ENCODE measurements around the gene BEND5.
A peak's percentile ranks its signal among the peaks of the same experiment; 100 is the strongest.

BEND5 gene, protein sequence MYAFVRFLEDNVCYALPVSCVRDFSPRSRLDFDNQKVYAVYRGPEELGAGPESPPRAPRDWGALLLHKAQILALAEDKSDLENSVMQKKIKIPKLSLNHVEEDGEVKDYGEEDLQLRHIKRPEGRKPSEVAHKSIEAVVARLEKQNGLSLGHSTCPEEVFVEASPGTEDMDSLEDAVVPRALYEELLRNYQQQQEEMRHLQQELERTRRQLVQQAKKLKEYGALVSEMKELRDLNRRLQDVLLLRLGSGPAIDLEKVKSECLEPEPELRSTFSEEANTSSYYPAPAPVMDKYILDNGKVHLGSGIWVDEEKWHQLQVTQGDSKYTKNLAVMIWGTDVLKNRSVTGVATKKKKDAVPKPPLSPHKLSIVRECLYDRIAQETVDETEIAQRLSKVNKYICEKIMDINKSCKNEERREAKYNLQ

DNA sequence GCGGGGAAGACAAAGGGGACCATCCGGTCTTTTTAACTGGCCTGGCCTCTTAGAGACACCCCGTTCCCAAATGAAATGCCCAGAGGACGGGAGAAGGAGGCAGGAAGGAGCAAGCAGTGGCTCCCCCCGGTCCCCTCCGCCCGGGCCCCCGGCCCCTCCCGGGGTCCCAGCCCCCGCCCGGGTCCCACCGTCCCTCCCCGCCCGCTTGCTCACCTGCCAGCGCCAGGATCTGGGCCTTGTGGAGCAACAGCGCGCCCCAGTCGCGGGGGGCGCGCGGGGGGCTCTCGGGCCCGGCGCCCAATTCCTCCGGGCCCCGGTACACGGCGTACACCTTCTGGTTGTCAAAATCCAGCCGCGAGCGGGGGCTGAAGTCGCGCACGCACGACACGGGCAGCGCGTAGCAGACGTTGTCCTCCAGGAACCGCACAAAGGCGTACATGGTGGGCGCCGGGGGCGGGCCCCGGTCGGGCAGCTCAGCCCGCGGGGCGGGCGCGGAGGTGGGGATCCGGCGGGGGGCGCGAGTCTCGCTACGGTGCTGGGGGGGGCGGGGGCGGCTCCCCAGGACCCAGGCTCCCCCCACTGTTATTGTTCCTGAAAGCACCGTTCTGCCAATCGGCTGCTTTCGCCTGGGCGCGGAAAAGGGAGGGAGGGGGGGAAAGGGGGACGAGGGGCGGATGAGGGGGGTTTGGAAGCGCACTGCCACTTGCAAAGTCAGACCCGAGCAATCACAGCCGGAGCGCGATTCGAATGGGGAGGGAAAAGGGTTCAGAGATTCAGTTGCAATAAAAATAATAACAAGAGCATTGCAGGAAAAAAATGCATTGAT, at the start of gene BEND5:
Gene BEND5, minus strand, starts transcription at position 499 of the 826 bp plus-strand sequence. Its CDS starts 60 bp downstream, at position 439.
- DNase-seq, result peak; percentile 22 to 28

DNA sequence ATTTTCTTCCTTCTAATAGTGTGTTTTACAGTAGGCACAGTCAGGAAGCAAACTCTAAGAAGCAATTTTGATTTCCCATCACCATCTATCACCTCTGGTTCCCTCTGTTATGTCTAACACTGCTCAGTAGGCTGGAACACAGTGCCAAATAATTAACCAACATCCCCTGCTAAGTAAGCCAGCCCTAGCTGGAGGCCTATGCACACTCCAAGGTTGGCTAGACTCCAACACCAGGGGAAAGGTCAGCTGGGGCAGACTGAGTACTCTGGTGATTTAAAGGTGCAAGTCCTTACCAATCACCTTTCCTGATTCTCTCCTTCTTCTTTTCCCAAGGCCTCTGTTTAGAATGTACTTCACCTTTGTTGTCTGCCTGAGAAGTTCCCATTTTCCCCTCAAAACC, 46.5 kb upstream of the BEND5 start:
- no peak for DNase-seq

GRCh38 chr1:48820491-48820890, 43.8 kb upstream of the BEND5 start:
- DNase-seq, result no peak

- peak; percentile 45 to 58 for DNase-seq
Observed at GRCh38 chr1:48817505-48818114, 40.9 kb upstream of the BEND5 start.

DNA sequence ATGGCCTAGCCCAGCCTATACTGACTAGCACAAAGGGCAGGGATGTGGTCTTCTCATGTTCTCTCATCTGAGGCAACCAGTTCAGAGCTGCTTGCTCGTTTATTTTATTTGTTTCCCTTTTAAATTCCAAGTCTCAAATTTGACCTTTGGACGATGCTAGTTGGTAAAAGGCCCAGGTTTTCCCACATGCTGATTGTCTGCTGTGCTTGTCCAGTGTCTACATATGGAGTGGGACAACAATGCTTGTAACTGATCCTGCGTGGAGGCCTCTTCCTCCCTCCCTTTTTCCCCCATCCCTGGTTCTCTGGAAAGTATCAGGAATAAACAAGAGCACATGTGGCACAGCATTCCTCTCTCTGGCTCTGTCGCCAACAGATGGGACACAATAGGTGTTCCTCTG, 34.0 kb upstream of the BEND5 start:
- no peak for DNase-seq

- DNase-seq, result no peak
Observed at GRCh38 chr1:48808496-48808895, 31.8 kb upstream of the BEND5 start.

DNA sequence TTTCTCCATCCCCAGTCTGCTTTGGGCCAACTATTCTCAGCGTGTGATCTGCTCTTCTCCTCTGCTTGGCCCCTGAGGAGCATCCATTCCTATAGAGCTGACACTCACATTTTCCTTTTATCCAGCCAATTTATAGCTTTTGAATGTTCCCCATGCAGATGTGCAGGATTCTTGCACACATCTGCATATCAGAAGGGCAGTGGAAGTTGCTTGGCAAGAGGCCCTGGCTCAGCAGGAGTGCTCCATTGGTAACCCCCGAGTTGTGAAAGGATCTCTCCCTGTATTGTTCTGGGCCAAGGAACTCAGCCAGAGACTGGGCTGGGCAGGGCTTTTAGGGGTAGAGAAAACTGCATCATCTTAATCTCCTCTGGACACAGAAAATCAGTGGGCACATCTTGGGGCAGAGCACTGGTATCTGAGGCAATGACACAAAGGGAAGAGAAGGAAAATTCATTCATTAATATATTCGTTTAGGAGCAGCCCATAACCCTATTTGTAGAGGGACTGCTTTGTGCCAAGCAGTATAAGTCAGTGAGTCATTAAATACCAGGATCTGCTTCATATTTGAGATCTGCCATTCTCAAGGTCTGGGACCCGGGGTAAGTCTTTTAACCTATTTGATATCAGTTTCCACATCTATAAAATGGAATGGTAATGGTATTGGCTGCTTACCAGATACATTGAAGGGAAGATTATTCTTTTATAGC, 31.0 kb upstream of the BEND5 start:
- no peak for DNase-seq

DNA sequence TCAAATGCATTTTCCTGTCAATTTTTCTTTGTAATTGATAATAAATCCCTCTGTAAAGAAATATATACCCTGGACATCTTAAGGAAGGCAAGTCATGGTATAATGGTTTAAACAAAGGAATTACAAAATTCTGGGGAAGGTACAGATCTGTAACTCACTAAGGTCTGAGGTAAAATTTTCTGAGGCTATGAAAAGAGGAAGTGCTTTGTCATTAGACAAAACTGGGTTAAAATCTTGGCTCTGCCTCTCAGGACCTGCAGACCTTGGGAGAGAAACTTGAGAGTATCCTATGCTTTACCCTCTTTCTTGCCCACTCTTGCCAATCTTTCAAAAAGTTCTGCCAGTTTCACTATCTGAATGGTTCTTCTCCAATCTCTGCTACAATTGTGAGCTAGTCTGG, 26.8 kb upstream of the BEND5 start:
- peak; percentile 46 to 52 for DNase-seq

DNA sequence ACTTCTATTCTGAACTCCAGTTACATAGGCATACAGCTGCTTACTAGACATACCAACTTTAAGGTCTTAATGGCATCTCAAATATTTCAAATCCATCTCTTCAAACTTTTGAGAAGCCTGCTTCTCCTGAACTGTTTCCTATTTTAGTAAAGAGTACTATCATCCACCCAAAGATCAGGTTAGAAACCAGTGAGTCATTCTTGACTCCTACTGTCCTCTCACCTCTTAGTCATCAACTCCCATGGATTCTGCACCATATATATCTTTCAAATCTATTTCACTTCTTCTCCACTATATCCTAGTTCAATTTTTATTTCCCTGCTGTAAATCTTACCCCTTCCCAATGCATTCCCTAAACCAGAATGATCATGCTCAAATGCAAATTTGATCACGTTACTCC, 18.1 kb upstream of the BEND5 start:
- no peak for DNase-seq

DNA sequence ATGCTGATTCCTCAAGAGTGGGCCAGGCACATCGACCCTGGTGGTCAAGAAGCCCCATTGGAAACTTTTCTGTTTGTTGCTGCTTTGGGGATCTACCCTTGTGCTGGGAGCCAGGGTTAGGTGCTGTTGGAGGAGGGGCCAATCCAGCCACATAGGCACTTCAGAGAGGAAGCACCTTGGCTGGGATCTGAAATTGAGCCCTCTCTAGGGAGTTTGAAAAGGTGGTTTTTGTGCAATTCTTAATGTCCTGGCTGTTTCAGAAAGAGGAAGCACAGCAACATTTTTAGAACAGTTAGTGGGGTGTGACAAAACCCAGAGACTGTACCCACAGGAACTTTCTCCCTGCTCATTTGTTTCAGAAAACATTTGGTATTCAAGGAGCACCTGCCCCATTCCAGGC, 17.2 kb upstream of the BEND5 start:
- DNase-seq, result peak; percentile 86

DNA sequence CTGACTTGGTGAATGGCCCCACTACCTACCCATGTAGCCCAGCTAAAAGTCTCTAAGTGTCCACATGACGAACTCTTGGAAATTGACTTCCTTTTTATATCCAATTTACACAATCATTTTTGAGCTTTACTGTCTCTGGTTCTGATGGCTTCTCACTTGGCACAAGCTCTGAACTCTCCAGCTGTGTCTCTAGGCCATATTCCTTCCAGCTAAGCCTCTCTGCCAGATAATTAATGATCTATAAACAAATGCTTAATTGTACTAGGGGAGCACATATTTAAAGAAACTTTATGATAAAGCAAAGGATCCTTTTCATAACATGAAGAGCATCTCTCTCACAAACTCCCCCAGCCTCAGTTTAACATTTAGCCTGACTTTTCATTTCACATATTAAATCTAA, 16.3 kb upstream of the BEND5 start:
- peak; percentile 13 to 14 for DNase-seq

DNA sequence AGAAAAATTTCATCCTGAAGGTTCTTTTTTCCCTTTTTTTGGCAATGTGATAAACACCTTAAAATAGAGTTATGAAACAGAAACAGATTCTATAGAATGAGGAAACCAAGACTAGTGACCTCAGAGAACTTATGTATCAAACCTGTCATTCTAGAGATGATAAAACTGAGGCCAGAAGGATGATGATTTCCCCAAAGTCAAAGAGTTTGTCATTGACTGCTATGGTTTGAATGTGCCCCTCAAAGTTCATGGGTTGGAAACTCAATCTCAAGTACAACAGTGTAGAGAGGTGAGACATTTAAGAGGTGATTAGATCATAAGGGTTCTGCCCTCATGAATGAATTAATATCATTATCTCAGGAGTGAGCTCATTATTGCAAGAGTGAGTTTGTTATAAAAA, 13.7 kb upstream of the BEND5 start:
- no peak for DNase-seq

GRCh38 chr1:48789903-48790302, 13.2 kb upstream of the BEND5 start:
- peak in 1 of 2 experiments; percentile 12 for DNase-seq

GRCh38 chr1:48785869-48786268, 9.2 kb upstream of the BEND5 start:
- no peak for DNase-seq

- no peak for DNase-seq
Observed at GRCh38 chr1:48784301-48784700, 7.6 kb upstream of the BEND5 start.

DNA sequence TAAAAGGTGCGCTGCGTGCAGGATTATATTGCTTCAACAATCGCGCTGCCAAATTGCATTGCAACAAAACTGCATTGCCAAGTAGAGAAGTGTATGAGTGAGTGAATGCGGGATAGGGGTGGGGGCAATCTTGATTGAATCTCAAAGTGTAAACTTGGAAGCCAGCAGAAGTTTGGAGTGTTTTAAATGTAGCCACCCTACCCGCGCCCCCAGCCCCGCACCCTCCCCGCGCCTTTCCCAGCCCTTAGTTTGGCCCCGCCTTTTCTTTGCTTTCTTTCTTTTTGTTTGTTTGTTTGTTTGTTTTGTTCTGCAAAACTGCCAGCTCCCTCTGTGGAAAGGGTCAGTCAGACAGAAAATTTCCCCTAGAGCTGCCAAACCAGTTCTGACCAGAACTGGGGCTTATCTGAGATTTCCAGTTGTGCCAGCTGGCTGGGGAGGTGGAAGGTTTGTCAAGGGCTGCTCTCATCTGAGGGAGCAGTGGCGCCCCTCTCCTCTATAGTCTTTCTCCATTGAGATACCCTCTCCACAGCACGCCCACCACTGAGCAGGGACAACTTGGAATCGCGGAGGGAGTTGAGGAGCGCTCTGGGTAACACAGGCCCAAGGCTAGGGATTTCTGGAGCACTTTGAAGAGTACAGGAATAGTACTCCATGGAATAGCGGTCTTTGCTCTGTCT, 666 bp upstream of the BEND5 start:
- DNase-seq, result no peak

DNA sequence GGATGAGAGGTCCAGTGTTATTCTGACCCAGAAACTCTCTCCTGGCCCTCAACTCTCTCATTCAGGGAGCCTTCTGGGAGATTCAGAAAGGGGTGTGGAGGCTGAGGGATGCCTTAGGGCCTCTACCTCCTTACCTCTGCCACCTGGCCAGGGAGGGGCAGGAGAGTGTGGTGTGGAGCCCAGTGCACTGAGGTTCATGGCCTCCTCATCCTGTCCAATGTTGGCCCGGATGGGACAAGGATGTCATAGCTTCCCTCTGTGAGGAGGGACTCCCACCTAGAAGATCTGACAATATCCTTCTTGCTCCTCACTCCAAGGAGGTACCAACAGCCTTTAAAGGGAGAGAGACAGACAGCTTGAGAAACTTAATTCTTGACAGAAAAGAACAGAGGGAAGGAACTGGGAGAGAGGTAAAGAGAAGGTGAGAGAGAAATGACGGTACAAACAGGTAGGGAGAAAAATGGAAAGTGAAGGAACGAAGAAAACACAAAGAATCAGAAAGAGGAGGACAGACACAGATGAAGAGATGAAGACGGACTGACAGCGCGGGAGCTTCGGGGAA, 779 bp downstream of the BEND5 start:
- no peak for DNase-seq

DNA sequence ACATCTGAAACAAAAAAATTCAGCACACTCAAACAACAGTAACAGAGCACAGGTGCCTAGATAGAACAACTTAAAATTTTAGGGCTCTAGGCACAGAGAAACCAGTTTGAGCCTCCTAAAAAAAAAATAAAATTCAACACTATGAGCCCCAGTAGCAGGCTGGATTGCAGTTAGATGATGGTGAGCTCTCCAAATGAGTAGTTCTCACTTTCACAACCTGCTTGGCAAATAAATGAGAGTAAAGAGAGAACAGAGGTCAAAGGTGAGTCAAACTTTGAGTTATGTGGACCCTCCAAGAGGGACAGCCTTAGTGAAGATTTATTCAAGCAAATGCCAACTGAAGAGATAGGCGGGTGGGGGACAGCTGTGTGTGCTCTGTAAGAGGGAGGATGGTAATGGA, 3.6 kb downstream of the BEND5 start:
- no peak for DNase-seq

DNA sequence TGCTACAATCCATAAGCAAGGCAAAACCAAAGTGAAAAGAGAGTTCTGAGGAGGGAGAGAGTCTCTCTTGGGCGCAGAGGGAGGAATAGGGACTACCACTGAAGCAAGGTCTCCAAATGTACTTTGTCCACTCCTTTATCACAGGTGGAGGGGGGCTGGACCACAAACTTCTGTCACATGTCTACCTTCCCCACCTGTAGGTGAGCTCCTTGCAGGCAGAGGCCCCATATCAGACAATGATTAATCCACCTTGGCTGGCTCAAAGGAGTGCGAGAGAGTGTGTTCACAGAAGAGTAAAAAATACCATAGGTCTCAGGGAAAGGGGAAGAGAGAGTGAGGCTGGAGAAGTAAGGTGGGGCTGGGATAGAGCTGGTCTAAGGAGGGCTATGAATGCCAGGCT, 4.5 kb downstream of the BEND5 start:
- no peak for DNase-seq

- DNase-seq, result no peak
Observed at GRCh38 chr1:48771561-48771960, 5.1 kb downstream of the BEND5 start.

DNA sequence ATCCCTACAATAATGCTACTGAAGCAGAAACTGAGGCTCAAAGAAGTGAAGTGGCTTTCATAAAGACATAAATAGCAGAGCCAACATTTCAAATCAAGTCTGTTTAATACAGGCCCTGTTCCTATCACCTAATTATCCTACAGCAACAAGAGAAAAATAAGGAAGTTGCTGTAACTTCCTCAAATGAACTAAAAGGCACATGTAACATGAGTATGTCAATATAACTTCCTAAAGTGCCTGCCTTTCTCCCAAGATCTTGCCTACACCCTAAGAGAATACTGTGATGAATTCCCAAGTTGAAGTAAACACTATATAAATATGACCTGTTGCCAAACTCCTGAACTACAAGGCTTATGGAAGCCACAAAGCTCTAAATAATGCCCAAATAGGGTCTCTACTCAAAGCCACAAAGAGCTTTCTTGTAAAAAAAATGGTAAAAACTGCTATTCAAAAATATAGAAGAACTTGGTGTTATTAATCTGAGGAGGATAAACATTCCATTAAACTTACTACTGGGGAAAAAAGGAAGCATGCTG, 8.6 kb downstream of the BEND5 start:
- peak; percentile 60 to 73 for DNase-seq

- DNase-seq, result no peak
Observed at GRCh38 chr1:48765335-48765734, 11.4 kb downstream of the BEND5 start.
